Stimulated activated CD8-positive, alpha-beta memory T cell treated with anti-CD3 and anti-CD28 coated beads, Interleukin-4, amount 100 ng/mL, for 24 hours (primary cell): ENCODE results near the gene BAZ2B.

ENCODE experiments used
- DNase-seq: peaks from one replicate; pipeline ENCODE4 v3.0.0-alpha.2; 2020; ENCODE audit warnings: low read depth

BAZ2B gene

GRCh38 chr2:159461076-159461475 lies 155.3 kb downstream of the BAZ2B start:
- no peak for DNase-seq

GRCh38 chr2:159460227-159460626 lies 156.1 kb downstream of the BAZ2B start:
- no peak for DNase-seq

GRCh38 chr2:159459279-159459678 lies 157.1 kb downstream of the BAZ2B start:
- no peak for DNase-seq

- DNase-seq: no peak
Measured at GRCh38 chr2:159457589-159457988, 158.8 kb downstream of the BAZ2B start.

GRCh38 chr2:159456500-159457426 lies 159.6 kb downstream of the BAZ2B start:
- DNase-seq: no peak

- DNase-seq: no peak
Measured at GRCh38 chr2:159455330-159455918, 160.9 kb downstream of the BAZ2B start.

GRCh38 chr2:159454185-159454584 lies 162.2 kb downstream of the BAZ2B start:
- DNase-seq: no peak

- DNase-seq: no peak
Measured at GRCh38 chr2:159450180-159450579, 166.2 kb downstream of the BAZ2B start.

- DNase-seq: no peak
Measured at GRCh38 chr2:159449504-159450124, 166.7 kb downstream of the BAZ2B start.

GRCh38 chr2:159446817-159447216 lies 169.5 kb downstream of the BAZ2B start:
- DNase-seq: no peak

- no peak for DNase-seq
Measured at GRCh38 chr2:159446201-159446600, 170.1 kb downstream of the BAZ2B start.

- DNase-seq: no peak
Measured at GRCh38 chr2:159445307-159445706, 171.0 kb downstream of the BAZ2B start.

- DNase-seq: no peak
Measured at GRCh38 chr2:159444754-159445153, 171.6 kb downstream of the BAZ2B start.

GRCh38 chr2:159442159-159442852 lies 174.0 kb downstream of the BAZ2B start:
- DNase-seq: no peak

GRCh38 chr2:159441182-159441581 lies 175.2 kb downstream of the BAZ2B start:
- no peak for DNase-seq

GRCh38 chr2:159439421-159439820 lies 176.9 kb downstream of the BAZ2B start:
- DNase-seq: no peak

GRCh38 chr2:159438720-159439353 lies 177.5 kb downstream of the BAZ2B start:
- no peak for DNase-seq

GRCh38 chr2:159438284-159438683 lies 178.1 kb downstream of the BAZ2B start:
- no peak for DNase-seq

GRCh38 chr2:159432610-159433009 lies 183.7 kb downstream of the BAZ2B start:
- no peak for DNase-seq

- no peak for DNase-seq
Measured at GRCh38 chr2:159427048-159427447, 189.3 kb downstream of the BAZ2B start.

GRCh38 chr2:159419403-159419802 lies 196.9 kb downstream of the BAZ2B start:
- no peak for DNase-seq

GRCh38 chr2:159411460-159411859 lies 204.9 kb downstream of the BAZ2B start:
- no peak for DNase-seq
